GM10847 (cell line): ENCODE data around the gene MTUS2.

Source experiments
- POLR2A ChIP-seq: IDR thresholded peaks from 2 replicates; pipeline ENCODE4 v1.6.1; 2011; ENCODE audit not compliant: insufficient read length; ENCODE audit errors: extremely low read depth

MTUS2 gene

DNA sequence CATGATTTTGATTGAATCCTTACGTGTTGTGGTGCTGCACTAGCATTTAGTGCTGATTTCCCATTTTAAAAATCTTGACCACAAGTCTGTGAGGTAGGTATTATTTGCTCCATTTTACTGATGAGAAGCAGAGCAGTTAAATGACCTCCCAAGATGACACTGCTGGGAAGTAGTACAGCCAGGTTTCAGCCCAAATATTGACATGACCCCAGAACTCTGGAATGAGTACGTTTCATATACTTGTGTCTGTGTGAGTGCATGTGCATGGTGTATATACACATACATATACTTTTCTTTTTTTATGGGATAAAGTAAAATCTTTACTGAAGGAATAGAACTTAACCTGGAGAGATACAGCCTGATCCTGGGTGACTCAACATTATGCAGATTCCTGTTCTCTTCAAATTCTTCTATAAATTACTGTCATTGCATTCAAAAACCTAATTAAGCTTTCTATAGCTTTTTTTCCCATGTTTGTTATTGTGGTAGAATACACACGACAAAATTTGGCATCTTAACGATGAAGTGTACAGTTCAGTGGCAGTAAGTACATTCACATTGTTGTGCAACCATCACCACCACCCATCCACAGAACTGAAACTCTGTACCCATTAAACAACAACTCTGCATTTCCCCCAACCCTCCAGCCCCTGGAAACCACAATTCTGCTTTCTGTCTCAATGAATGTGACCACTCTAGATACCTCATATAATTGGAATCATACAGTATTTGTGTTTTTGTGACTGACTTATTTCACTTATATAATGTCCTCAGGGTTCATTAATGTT is 311.9 kb downstream of the MTUS2 start:
- no peak for TF ChIP-seq POLR2A

DNA sequence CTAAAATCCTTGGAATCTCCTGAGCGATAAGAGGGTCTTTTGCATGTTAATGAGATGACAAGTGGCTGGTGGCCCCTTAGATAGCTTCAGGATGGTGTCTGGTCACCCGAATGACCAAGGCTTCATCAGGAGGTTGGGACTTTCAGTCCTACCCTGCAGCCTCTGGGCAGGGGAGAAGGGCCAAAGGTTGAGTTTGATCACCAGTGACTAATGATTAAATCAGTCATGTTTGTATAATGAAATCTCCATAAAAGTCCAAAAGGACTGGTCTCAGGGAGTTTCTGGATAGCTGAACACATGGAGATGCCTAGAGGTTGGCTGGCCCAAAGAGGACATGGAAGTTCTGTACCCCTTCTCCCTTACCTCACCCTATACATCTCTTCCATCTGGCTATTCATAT is 316.2 kb downstream of the MTUS2 start:
- no peak for TF ChIP-seq POLR2A

DNA sequence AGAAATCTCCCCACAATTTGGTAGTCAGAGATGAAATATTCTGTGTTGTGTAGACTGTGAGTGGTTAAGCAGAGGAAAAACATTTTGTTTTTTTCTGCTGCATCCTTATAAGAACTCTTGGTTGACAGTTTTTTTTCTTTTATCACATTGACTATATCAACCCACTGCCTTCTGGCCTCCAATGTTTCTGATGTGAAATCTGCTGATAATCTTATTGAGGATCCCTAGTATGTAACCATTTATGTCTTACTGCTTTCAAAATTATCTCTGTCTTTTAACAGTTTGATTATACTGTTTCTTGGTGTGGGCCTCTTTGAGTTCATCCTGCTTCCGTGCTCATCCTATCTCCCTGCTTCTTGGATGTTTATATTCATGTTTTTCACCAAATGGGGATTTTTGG is 316.9 kb downstream of the MTUS2 start:
- no peak for TF ChIP-seq POLR2A

DNA sequence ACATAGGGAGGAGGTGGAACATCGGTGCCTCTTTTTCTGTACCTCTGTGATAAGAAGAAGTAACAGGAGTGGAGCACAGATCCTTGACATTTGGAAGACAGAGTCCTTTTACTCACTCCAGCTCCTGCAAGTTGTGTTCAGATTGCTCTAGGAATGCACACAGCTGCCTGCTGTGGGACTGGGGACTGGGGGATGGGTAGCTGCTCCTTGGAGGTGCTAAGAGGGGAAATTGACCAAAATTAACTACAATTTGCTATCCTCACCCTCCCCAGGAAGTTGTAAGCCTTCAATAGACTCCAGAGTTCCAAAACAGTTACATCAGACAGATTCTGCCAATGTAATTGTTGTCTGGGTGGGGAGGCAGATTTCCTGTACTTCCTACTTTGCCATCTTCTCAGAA is 317.9 kb downstream of the MTUS2 start:
- TF ChIP-seq POLR2A: no peak

DNA sequence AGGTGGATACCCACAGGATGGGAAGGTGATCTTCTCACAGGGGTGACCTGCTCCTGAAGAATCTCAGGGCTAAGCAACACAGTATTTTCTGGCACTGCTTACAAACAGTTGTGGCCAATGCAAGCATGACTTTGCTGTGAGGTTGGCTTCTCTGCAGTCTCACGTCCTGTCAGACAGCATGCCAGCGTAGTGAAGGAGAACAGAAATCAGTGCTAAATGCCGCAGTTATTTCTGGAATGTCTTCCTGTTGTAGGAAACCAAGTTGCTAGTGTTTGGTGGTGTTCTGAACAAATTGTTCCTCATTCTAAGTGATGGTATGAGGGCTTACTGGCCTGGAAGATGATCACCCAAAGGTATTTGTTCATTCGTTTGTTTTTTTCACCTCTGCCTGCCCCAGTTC is 320.1 kb downstream of the MTUS2 start:
- TF ChIP-seq POLR2A: no peak

DNA sequence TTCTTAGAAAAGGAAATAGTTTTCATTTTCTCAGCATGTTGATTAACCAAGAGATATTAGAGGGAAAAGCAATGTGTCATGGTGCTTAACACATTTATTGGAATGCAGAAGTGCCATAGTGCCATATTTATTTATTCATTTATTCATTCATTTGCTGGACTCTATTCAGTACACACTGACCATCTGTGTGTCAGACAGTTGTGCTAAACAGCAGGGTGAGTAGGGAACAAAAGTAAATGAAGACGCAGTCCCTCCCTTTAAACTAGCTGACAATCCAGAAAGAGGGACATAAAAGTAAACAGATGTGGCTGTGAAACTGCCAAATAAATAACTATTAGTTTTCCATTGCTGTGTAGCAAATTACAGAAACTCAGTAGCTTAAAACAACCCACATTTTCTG is 323.7 kb downstream of the MTUS2 start:
- no peak for TF ChIP-seq POLR2A

DNA sequence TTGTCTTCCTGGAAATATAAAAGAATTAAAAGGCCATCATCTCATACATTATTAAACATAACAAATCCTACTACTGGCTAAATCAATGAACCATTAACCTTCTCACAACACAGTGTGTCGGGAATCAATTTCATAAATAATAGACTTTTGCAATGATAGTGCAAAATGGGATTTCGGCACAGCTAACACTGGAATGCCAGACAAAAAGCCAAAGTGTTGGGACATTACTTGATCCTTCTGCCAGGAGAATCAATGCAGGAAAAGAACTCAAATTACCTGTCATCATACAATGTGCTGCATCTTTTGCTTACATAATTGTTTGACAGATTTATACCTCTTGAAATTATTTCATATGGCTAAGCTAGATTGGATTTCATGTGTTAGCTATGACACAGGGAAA is 334.3 kb downstream of the MTUS2 start:
- no peak for TF ChIP-seq POLR2A

DNA sequence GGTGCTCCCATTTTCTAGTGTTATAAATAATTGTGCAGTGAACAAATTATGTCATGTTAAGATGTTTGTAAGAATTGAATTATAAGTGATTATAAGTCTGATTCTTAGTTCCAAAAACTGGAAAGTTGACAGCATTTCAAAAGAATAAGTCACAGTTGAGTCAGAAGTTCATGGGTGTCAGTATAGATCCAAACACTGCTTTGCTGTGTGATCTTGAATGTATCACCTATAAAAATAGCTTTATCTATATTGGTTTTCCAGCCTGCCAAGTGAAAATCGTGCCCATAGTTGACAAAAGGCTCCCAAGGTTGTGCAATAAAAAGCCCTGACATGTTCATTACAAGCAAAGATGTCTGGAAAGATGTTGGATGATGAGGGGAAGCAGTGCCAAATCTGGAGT is 336.0 kb downstream of the MTUS2 start:
- TF ChIP-seq POLR2A: no peak

DNA sequence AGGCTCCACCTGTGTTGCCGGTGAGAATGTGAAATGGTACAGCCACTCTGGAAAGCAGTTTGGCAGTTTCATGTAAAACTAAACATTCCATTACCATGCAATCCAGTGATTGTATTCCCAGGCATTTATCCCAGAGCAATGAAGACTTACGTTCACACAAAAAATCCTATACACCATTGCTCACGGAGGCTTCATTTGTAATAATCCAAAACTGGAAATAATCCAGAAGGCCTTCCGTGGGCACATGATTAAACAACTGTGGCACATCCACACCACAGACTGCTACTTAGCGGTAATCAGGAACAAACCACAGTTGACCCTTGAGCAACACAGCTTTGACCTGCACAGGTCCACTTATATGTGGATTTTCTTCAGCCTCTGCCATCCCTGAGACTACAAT is 339.7 kb downstream of the MTUS2 start:
- no peak for TF ChIP-seq POLR2A

DNA sequence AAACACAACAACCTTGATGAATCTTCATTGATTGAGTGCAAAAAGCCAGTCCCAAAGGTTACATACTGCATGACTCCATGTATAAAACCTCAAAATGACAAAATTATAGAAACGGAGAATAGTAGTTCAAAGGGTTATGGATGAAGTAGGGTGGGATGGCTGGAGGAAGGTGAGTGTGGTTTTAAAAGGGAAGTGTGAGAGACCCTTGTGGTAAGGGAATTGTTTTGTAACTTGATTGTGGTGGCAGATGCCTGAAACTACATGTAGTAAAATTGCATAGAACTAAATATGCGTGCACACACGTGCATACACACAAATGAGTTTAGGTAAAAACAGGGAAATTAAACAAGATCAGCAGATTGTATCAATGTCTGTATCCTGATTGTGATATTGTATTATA is 340.7 kb downstream of the MTUS2 start:
- TF ChIP-seq POLR2A: no peak

DNA sequence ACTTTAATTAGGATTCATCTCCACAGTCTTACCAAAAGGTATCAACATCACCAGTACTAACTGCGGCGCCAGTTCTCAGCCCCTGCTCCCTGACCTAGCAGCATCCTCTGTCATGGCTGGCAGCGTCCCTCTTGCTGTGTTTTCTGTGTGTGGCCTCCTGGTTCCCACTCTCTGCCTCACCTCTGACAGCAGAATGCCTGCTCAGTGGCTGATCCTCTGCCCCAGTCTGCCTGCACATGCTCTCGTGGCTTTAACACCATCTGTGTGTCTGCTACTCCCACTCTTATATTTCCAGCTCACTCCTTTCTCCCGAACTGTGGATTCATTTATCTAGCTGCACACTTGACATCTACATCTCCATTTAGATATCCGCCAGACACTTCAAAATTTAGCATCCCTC is 341.5 kb downstream of the MTUS2 start:
- no peak for TF ChIP-seq POLR2A

DNA sequence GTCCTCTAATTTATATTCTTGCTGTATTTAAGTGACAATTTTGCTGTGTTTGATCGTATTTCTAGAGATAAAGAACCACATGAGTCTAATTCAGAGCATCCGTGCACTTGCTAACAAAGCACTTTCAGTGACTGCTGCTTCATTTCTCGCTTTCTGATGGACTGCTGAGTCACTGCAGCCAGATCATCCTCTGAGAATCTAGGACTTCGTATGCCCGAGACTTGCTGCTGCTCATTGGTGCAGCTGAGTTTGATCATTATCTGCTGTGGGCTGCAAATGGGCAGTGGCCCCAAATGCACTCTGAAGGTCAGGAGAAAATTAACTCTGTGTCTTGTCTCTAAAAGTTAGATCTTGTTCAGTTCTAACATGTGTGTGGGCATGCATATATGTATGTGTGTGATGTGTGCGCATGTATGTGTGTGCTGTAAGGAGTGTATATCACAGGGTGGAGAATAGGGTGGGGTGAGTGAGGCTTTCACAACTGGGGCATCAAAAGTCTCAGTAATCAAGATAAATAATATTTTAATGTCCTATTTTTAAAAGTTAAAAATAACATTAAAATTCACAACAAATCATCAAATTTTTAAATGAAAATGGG is 342.6 kb downstream of the MTUS2 start:
- TF ChIP-seq POLR2A: no peak

DNA sequence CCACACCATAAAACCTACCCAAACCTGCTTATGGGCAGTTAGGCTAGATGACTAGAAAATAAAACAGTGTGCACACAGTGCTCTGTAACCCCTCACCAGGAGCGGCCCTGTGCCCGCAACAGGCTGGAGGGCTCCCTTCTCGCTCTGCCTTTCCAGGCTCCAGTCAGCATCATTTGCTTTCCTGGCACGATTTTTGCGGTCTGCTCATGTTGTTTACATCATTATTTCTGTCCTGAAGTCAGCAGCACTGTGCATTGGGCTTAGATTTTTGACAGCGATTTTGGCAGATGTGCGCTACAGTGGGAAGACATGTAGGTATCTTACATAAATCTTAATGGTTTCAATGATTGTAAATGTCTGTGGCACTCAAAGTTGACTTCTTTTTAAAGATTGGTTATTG is 344.0 kb downstream of the MTUS2 start:
- TF ChIP-seq POLR2A: no peak

DNA sequence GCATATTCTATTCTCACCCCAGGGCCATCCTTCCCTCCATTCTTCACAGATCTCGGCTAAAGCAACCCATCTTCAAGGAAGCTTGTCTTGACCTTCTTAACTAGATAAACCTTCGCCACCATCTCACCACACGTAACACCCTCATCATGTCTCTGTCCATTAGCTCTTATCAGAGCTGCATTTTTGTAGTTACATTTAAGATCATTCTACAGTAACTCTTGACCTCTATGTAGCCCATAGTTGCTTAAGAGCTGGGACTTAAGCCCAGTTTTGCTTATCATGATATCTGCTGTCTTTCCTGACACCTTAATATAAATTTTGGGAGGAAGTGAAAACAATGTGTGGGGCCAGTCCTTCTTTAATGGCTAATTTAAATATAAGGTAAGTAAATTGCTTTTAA is 345.1 kb downstream of the MTUS2 start:
- no peak for TF ChIP-seq POLR2A

DNA sequence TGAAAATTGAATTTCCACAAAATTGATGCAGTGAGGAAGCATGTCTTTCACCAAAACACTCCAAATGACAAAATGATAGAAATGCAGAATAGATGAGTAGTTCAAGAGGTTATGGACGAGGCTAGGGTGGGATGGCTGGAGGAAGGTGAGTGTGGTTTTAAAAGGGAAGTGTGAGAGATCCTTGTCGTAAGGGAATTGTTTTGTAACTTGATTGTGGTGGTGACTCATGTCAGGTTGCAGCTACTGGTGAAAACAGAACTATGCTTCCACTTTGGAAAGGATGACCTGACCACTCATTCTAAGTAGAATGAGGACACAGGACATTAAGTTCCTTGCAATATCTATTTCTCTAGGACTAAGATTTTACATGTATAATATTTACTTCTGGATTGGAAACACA is 345.7 kb downstream of the MTUS2 start:
- no peak for TF ChIP-seq POLR2A

DNA sequence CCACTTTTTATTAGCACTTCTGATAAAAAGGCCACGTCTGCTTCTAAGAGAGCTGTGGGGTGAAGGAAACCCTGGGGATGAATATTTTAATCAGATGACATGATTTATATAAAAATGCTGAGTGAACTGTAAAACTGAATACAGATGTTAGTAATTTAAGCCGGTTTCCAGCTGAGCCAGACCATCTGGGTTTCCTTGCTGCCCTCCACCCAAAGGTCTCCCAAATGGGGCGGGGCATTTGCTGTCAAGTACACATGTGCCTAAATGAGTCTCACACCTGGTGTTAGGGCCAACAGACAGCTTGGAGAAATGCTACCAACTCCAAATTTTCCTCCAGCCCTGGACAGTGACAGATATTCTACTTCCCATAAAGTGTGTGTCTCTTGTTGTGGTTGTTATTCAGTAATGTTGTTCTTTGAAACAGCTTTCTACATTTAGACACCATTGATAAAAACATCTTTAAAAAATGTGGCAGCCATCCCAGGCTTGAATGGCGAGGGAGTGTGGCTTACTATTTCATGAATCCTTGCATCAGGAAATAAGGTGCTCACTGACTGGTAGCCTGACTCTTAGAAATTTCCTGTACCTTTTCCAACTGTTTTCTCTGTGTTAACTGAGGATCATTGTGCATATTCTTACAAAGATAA is 350.4 kb downstream of the MTUS2 start:
- TF ChIP-seq POLR2A: no peak

DNA sequence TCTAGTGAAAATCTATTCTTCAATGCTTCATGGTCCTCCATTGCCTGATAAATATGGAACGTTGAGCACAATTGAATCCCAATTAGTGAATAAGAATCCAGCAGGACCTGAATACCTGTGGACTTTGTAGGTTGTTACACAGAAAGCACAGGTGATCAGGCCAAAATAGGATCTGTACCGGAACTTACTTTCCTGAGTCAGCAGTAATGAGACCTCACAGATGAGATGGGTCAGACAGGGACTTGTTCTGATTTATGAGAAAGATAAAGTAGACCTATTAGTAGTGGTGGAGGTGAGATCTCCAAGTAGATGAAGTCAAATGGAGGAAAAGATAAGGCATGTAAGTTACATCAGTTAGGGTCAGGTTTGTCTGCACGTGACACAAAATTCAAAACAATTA is 351.1 kb downstream of the MTUS2 start:
- no peak for TF ChIP-seq POLR2A

DNA sequence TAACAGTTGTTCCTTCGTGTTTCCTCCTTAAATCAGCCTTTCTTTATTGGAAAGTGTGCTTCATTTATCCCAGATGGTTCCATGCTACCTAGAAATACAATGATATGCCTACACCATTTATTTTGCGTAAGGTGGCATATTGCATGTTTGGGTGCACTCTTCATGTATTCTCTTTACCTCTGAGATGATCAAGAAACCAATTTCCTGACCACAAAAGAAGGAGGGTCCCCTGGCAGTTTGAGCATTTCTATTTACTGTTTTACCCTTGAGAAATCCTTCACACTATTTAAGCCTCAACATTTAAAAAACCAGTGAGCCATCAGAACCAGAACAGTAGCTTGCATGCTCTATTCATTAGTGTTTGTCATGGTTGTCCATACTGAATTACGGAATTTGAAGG is 354.0 kb downstream of the MTUS2 start:
- no peak for TF ChIP-seq POLR2A
